Neutrophil (primary cell): Measurements from ENCODE around the gene RBMS3.

Experiments used
- H3K27ac ChIP-seq: fragments of 200-600 bp; sonication (generic); 2 replicates; pipeline ENCODE4 v1.5.1; 2016; ENCODE audit warnings: mild to moderate bottlenecking, moderate library complexity
- H3K27me3 ChIP-seq: fragments of 200-600 bp; sonication (generic); 2 replicates; pipeline ENCODE4 v1.6.0; 2016; ENCODE audit warnings: mild to moderate bottlenecking
- H3K36me3 ChIP-seq: fragments of 200-600 bp; sonication (generic); 2 replicates; pipeline ENCODE4 v1.5.1; 2017
- H3K4me1 ChIP-seq, 2 experiments: fragments of 200-600 bp in 1 of 2; sonication (generic) in 1 of 2; 1 replicate in 1 of 2; 2 replicates in 1 of 2; pipeline versions ENCODE4 v1.5.1 to v1.6.1; 2013 to 2016; ENCODE audit warnings: low read depth in 1 of 2, low read length in 1 of 2, mild to moderate bottlenecking in 1 of 2, moderate library complexity in 1 of 2; ENCODE audit not compliant: control insufficient read depth in 1 of 2, insufficient read depth in 1 of 2
- H3K4me3 ChIP-seq, 2 experiments: fragments of 200-600 bp in 1 of 2; sonication (generic) in 1 of 2; 1 replicate in 1 of 2; 2 replicates in 1 of 2; pipeline ENCODE4 v1.5.1; 2013 to 2016; ENCODE audit warnings: low read depth in 1 of 2, low read length in 1 of 2, mild to moderate bottlenecking in 1 of 2, moderate library complexity in 1 of 2
- H3K9me3 ChIP-seq: fragments of 200-600 bp; sonication (generic); 2 replicates; pipeline ENCODE4 v1.5.1; 2016
- CTCF ChIP-seq: fragments of 200-600 bp; sonication (generic); IDR thresholded peaks from 2 replicates; pipeline ENCODE4 v1.5.1; 2016; ENCODE audit warnings: antibody characterized with exemption

Gene RBMS3

DNA sequence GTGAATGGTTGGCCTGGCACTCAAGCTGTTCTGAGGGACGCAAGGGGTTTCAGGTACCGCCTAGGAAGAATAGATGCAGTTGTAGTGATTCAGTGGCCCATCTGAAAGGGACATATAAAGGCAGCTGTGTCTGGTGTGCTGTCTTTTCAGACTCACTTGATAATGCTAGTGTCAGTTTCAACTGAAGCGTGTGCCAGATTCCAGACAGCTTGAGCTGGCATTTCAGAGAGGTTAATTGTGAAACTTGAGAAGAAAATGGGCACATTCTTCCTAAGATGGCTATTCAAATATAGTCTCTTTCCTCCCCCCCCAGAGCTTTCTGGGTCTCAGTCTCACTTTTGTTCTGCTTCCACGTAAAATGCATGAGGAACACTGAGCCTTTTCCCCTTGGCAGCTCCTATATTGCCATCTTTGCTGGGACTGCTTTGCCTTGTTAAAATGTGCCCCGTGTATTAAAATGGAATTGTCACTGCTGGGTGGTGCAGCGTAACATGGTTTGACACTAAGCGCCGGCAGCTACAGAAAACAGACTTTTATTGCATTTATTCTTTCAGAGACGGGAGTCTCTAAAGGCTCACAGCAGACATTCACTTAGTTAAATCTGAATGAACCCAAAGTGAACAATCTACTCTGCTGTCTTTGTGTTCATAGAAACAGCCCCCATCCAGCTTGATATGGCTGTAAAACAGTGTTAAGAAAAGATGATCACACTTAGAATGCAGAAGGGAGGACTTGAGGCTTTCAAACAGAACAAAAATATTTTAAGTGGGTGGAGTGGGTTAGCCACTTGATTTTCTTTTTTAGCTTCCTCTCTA lies 478.7 kb downstream of the RBMS3 start:
- Histone ChIP-seq H3K27ac (no peak overlapping the region), H3K9me3 (no peaks in the 10 kb centered on the region), H3K36me3 (no peaks in the 10 kb centered on the region), H3K27me3 (no peaks in the 10 kb centered on the region), H3K4me3 (no peak overlapping the region), H3K4me1 (peaks cover 0 to 16% of the 10 kb centered on the region in 2 experiments)
- TF ChIP-seq CTCF, result no peak

- H3K4me3 ChIP-seq, result no peak overlapping the region
- H3K4me1 ChIP-seq, result peaks cover 0 to 16% of the 10 kb centered on the region in 2 experiments
- no peaks in the 10 kb centered on the region for H3K27me3 ChIP-seq
- no peak for TF ChIP-seq CTCF
- H3K9me3 ChIP-seq, result no peaks in the 10 kb centered on the region
- no peak overlapping the region for H3K27ac ChIP-seq
- no peaks in the 10 kb centered on the region for H3K36me3 ChIP-seq
Measured at GRCh38 chr3:29760226-29760685, 479.4 kb downstream of the RBMS3 start.

- no peak for TF ChIP-seq CTCF
- H3K9me3 ChIP-seq, result no peaks in the 10 kb centered on the region
- no peak overlapping the region for H3K27ac ChIP-seq
- peaks cover 0 to 16% of the 10 kb centered on the region in 2 experiments for H3K4me1 ChIP-seq
- no peak overlapping the region for H3K4me3 ChIP-seq
- H3K27me3 ChIP-seq, result no peaks in the 10 kb centered on the region
- no peaks in the 10 kb centered on the region for H3K36me3 ChIP-seq
Measured at GRCh38 chr3:29761517-29761916, 480.6 kb downstream of the RBMS3 start.

- Histone ChIP-seq H3K4me3 (no peak overlapping the region), H3K27ac (no peak overlapping the region), H3K36me3 (no peaks in the 10 kb centered on the region), H3K9me3 (no peaks in the 10 kb centered on the region), H3K4me1 (peaks cover 0 to 16% of the 10 kb centered on the region in 2 experiments), H3K27me3 (no peaks in the 10 kb centered on the region)
- TF ChIP-seq CTCF, result no peak
Measured at GRCh38 chr3:29763115-29763514, 482.2 kb downstream of the RBMS3 start.

- no peaks in the 10 kb centered on the region for H3K36me3 ChIP-seq
- H3K27ac ChIP-seq, result no peak overlapping the region
- no peaks in the 10 kb centered on the region for H3K9me3 ChIP-seq
- TF ChIP-seq CTCF, result no peak
- no peaks in the 10 kb centered on the region for H3K27me3 ChIP-seq
- peaks cover 0 to 8% of the 10 kb centered on the region in 2 experiments for H3K4me1 ChIP-seq
- H3K4me3 ChIP-seq, result no peak overlapping the region
Measured at GRCh38 chr3:29764041-29764440, 483.2 kb downstream of the RBMS3 start.
